ENCODE data around the gene MTG1. TPM values are rescaled to one million over a fixed set of nuclear protein-coding genes. Genes with fewer than 3 reads are reported as not detected.
"Not testable (repeated sequence)": the region's sequence is repeated elsewhere in the genome, so short reads cannot be mapped to it uniquely, and the experiment has no call there.

Gene MTG1
- total RNA-seq, 1 donor from 2014 or later, result 90.5 TPM

GRCh38 chr10:133366130-133366478 lies 27.9 kb upstream of the MTG1 start:
- peaks cover 5% of the 10 kb centered on the region for H3K4me1 Mint-ChIP-seq
- no peaks in the 10 kb centered on the region for H3K9me3 Mint-ChIP-seq
- no peaks in the 10 kb centered on the region for H3K27me3 Mint-ChIP-seq (ENCODE audit: low read depth)
- H3K36me3 Mint-ChIP-seq, result peaks cover 30% of the 10 kb centered on the region
- TF ChIP-seq CTCF (IDR thresholded peaks at IDR 0.05; ENCODE audit: unreplicated experiment), result no peak
- DNase-seq (ENCODE audit: low spot score in 2 of 2, unreplicated experiment in 2 of 2), result no peak
- H3K4me3 Mint-ChIP-seq, result no peak overlapping the region
- no peak overlapping the region for H3K27ac Mint-ChIP-seq

- TF ChIP-seq CTCF (IDR thresholded peaks at IDR 0.05; ENCODE audit: unreplicated experiment), result no peak
- Mint-ChIP-seq H3K27me3 (ENCODE audit: low read depth) (no peaks in the 10 kb centered on the region), H3K4me1 (peaks cover 5% of the 10 kb centered on the region), H3K27ac (no peak overlapping the region), H3K4me3 (no peak overlapping the region), H3K36me3 (peaks cover 25% of the 10 kb centered on the region), H3K9me3 (no peaks in the 10 kb centered on the region)
- no peak for DNase-seq (ENCODE audit: low spot score in 2 of 2, unreplicated experiment in 2 of 2)
These were observed 27.2 kb upstream of the MTG1 start for GRCh38 chr10:133366751-133367150.

- H3K27me3 Mint-ChIP-seq (ENCODE audit: low read depth); DNase-seq (ENCODE audit: low spot score in 2 of 2, unreplicated experiment in 2 of 2); H3K27ac Mint-ChIP-seq; H3K9me3 Mint-ChIP-seq; H3K4me3 Mint-ChIP-seq; H3K4me1 Mint-ChIP-seq: not testable (repeated sequence)
- H3K36me3 Mint-ChIP-seq, result peaks cover 19% of the 10 kb centered on the region
These were observed 26.5 kb upstream of the MTG1 start for GRCh38 chr10:133367461-133367860.

- Mint-ChIP-seq H3K27me3 (ENCODE audit: low read depth) (no peaks in the 10 kb centered on the region), H3K36me3 (peaks cover 19% of the 10 kb centered on the region), H3K4me1 (peaks cover 10% of the 10 kb centered on the region), H3K9me3 (no peaks in the 10 kb centered on the region), H3K4me3 (no peak overlapping the region), H3K27ac (no peak overlapping the region)
- TF ChIP-seq CTCF (IDR thresholded peaks at IDR 0.05; ENCODE audit: unreplicated experiment), result no peak
- no peak for DNase-seq (ENCODE audit: low spot score in 2 of 2, unreplicated experiment in 2 of 2)
These were observed 25.8 kb upstream of the MTG1 start for GRCh38 chr10:133368153-133368552.

- Mint-ChIP-seq H3K27me3 (ENCODE audit: low read depth) (peaks cover 1% of the 10 kb centered on the region), H3K27ac (no peak overlapping the region), H3K4me1 (peaks cover 6% of the 10 kb centered on the region), H3K9me3 (no peaks in the 10 kb centered on the region), H3K4me3 (no peak overlapping the region), H3K36me3 (peaks cover 12% of the 10 kb centered on the region)
- no peak for TF ChIP-seq CTCF (IDR thresholded peaks at IDR 0.05; ENCODE audit: unreplicated experiment)
- no peak for DNase-seq (ENCODE audit: low spot score in 2 of 2, unreplicated experiment in 2 of 2)
These were observed 23.7 kb upstream of the MTG1 start for GRCh38 chr10:133370030-133370786.

- DNase-seq (ENCODE audit: low spot score in 2 of 2, unreplicated experiment in 2 of 2), result no peak
- H3K4me1 Mint-ChIP-seq, result peaks cover 6% of the 10 kb centered on the region
- no peak overlapping the region for H3K27ac Mint-ChIP-seq
- TF ChIP-seq CTCF (IDR thresholded peaks at IDR 0.05; ENCODE audit: unreplicated experiment), result no peak
- no peaks in the 10 kb centered on the region for H3K9me3 Mint-ChIP-seq
- peaks cover 11% of the 10 kb centered on the region for H3K36me3 Mint-ChIP-seq
- H3K27me3 Mint-ChIP-seq (ENCODE audit: low read depth), result peaks cover 13% of the 10 kb centered on the region
- H3K4me3 Mint-ChIP-seq, result peak overlapping the region; percentile 71
These were observed 21.4 kb upstream of the MTG1 start for GRCh38 chr10:133372507-133372906.
